Measurements from ENCODE around the gene KCNJ11.

GRCh38 chr11:17410606-17411379 lies 22.3 kb upstream of the KCNJ11 start:
- TF ChIP-seq CTCF (IDR thresholded peaks at IDR 0.05; ENCODE audit: insufficient read depth, low read length, poor library complexity, severe bottlenecking) (no peak), EZH2phosphoT487 (conservative IDR thresholded peaks at IDR 0.05; ENCODE audit: low read length) (no peak)
